ENCODE measurements around the gene TOMM20L.

GRCh38 chr14:58414845-58415244 lies 19.1 kb downstream of the TOMM20L start:
- TF ChIP-seq POLR2AphosphoS5 (IDR thresholded peaks at IDR 0.05; ENCODE audit: low read depth, low read length) (no peak), SIN3A (IDR thresholded peaks at IDR 0.05; ENCODE audit: borderline replicate concordance, insufficient read depth, low read depth, low read length) (no peak)
